Cardiac muscle cell (in vitro differentiated cells and primary cell): ENCODE measurements around the gene LASP1NB.

Source experiments
- DNase-seq, 2 donors: peaks; one replicate each; pipeline versions ENCODE4 v3.0.0 to v3.0.0-alpha.2; 2010 to 2017; ENCODE audit warnings: low read depth in 1 of 2, low spot score in 1 of 2
- H3K27ac ChIP-seq: fragments of 200-600 bp; sonication (generic); 2 replicates; pipeline ENCODE4 v1.5.1; 2016
- H3K27me3 ChIP-seq: fragments of 200-600 bp; sonication (generic); 2 replicates; pipeline ENCODE4 v1.6.0; 2016; ENCODE audit warnings: control low read depth
- H3K36me3 ChIP-seq: fragments of 200-600 bp; sonication (generic); 2 replicates; pipeline ENCODE4 v1.5.1; 2016; ENCODE audit warnings: control low read depth
- H3K4me1 ChIP-seq: fragments of 200-600 bp; sonication (generic); 2 replicates; pipeline ENCODE4 v1.8.1; 2017; ENCODE audit warnings: low read depth, mild to moderate bottlenecking, mixed run types
- H3K4me3 ChIP-seq: fragments of 200-600 bp; sonication (generic); 2 replicates; pipeline ENCODE4 v1.5.1; 2016; ENCODE audit warnings: mild to moderate bottlenecking
- H3K9me3 ChIP-seq: fragments of 200-600 bp; sonication (generic); 2 replicates; pipeline ENCODE4 v1.5.1; 2017; ENCODE audit warnings: low read depth, mild to moderate bottlenecking, control low read depth
- CTCF ChIP-seq: IDR thresholded peaks from 2 replicates; pipeline ENCODE4 v1.5.1; 2012; ENCODE audit warnings: low read depth, mild to moderate bottlenecking, low read length

LASP1NB gene

GRCh38 chr17:38898291-38898679 is 27.1 kb upstream of the LASP1NB start:
- TF ChIP-seq CTCF: no peak
- Histone ChIP-seq H3K27me3 (no peaks in the 10 kb centered on the region), H3K9me3 (no peaks in the 10 kb centered on the region), H3K4me3 (no peak overlapping the region), H3K36me3 (no peaks in the 10 kb centered on the region), H3K27ac (peak overlapping the region; percentile 68), H3K4me1 (peaks cover 18% of the 10 kb centered on the region)
- no peak for DNase-seq

DNA sequence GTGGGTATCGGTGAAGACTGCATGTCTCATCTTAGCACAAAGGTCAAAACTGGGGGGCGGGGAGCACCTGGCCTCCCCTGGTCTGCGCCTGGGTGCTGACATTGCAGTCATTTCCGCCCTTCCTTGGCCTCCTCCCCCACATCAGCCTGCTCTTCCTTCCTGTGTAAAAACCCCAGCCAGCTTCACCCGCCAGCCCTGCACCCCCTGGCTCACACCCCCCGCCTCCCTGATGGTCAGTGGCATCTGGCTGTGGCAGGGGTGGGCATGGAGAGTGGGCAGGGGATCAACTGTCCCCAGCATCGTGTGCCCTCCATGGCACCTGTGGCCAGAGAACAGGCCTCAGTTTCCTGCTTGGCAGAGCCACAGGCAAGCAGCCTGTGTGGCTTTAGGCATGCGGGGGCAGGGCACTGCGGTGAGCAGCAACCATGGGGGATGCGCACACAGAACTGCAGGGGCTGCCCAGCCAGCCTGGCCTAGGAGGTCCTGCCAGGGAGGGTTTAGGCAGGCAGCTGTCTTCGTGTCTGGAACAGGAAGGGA is 26.5 kb upstream of the LASP1NB start:
- no peaks in the 10 kb centered on the region for H3K27me3 ChIP-seq
- TF ChIP-seq CTCF: no peak
- H3K4me3 ChIP-seq: no peak overlapping the region
- no peaks in the 10 kb centered on the region for H3K36me3 ChIP-seq
- DNase-seq: peak in 1 of 2 donors; percentile 38
- no peaks in the 10 kb centered on the region for H3K9me3 ChIP-seq
- peaks cover 18% of the 10 kb centered on the region for H3K4me1 ChIP-seq
- H3K27ac ChIP-seq: peak overlapping the region; percentile 71

DNA sequence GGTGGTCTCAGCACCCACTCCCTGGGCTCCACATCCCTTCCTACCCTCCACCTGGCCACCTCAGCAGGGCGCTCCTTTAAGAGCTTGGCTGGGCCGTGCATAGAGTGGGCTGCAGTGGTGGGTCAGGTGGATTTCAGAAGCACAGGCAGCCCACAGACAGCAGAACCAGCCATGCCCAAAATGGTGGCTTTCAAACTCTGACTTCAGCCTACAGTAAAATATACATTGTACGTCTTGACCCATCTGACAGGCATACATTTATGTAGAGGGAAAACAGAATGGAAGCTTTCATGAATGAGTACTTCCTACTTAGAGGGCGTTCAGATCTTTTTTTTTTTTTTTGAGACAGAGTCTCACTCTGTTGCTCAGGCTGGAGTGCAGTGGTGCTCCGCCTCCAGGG is 26.0 kb upstream of the LASP1NB start:
- Histone ChIP-seq H3K4me3 (no peak overlapping the region), H3K36me3 (no peaks in the 10 kb centered on the region), H3K27me3 (no peaks in the 10 kb centered on the region), H3K27ac (peak overlapping the region; percentile 71), H3K4me1 (peaks cover 18% of the 10 kb centered on the region), H3K9me3 (no peaks in the 10 kb centered on the region)
- no peak for TF ChIP-seq CTCF
- DNase-seq: no peak

- peak overlapping the region; percentile 76 for H3K27ac ChIP-seq
- H3K9me3 ChIP-seq: no peaks in the 10 kb centered on the region
- TF ChIP-seq CTCF: peak; percentile 3
- no peaks in the 10 kb centered on the region for H3K36me3 ChIP-seq
- H3K4me3 ChIP-seq: no peak overlapping the region
- no peaks in the 10 kb centered on the region for H3K27me3 ChIP-seq
- H3K4me1 ChIP-seq: peaks cover 18% of the 10 kb centered on the region
- peak; percentile 69 to 99 for DNase-seq
Measured at GRCh38 chr17:38900978-38901656, 24.3 kb upstream of the LASP1NB start.

- Histone ChIP-seq H3K4me1 (peaks cover 18% of the 10 kb centered on the region), H3K27ac (no peak overlapping the region), H3K27me3 (no peaks in the 10 kb centered on the region), H3K4me3 (no peak overlapping the region), H3K9me3 (no peaks in the 10 kb centered on the region), H3K36me3 (no peaks in the 10 kb centered on the region)
- no peak for DNase-seq
- TF ChIP-seq CTCF: no peak
Measured at GRCh38 chr17:38903404-38903803, 22.0 kb upstream of the LASP1NB start.
